Muscle of leg (tissue), 11 donors: ENCODE results near the gene PRRX2. TPM values are rescaled to one million over a fixed set of nuclear protein-coding genes. Genes with fewer than 3 reads are reported as not detected.
A peak's percentile ranks its signal among the peaks of the same experiment; 100 is the strongest.

Source experiments
- DNase-seq: peaks from one replicate; pipeline ENCODE4 v3.0.0; 2013
- H3K27ac ChIP-seq: one replicate; pipeline ENCODE4 v1.5.1; 2013; ENCODE audit warnings: mild to moderate bottlenecking, low read length, control low read depth
- H3K27me3 ChIP-seq: one replicate; pipeline ENCODE4 v1.6.1; 2013; ENCODE audit warnings: low read length; ENCODE audit not compliant: control insufficient read depth, insufficient read depth
- H3K36me3 ChIP-seq: one replicate; pipeline ENCODE4 v1.6.1; 2013; ENCODE audit warnings: low read length; ENCODE audit not compliant: control insufficient read depth, insufficient read depth
- H3K4me1 ChIP-seq: one replicate; pipeline ENCODE4 v1.6.1; 2013; ENCODE audit warnings: low read length; ENCODE audit not compliant: control insufficient read depth, insufficient read depth
- H3K4me3 ChIP-seq: one replicate; pipeline ENCODE4 v1.5.1; 2013; ENCODE audit warnings: low read length, control low read depth
- H3K9me3 ChIP-seq: replicated peaks from 2 replicates; pipeline ENCODE4 v1.6.1; 2013; ENCODE audit warnings: low read depth, low read length; ENCODE audit not compliant: control insufficient read depth
- WGBS: methylation state at CpG from one replicate; pipeline ENCODE4 v1.1.5; 2013; ENCODE audit warnings: missing lambda C conversion rate; ENCODE audit not compliant: insufficient coverage; 5-methylcytosine and 5-hydroxymethylcytosine counted together
- polyA plus RNA-seq, 8 donors: library from polyadenylated mRNA; unstranded; fragments of 120-200 nt; gene quantifications; one replicate each; pipeline versions ENCODE4 v1.2.1 to v1.2.3, GENCODE V29; 2013; ENCODE audit warnings: inconsistent platforms in 1 of 8, low replicate concordance in 1 of 8; ENCODE audit not compliant: insufficient read length in 8 of 8, insufficient read depth in 1 of 8
- total RNA-seq: library from RNA; stranded (reverse); fragments of 120-200 nt; gene quantifications from one replicate; pipeline ENCODE4 v1.2.4, GENCODE V29; 2013

PRRX2 gene
- total and polyA plus RNA-seq, 9 donors: 2.3 to 8.9 (median 4.5) TPM

GRCh38 chr9:129641750-129642585 is 23.5 kb upstream of the PRRX2 start, which contains the start of gene ASB6:
ASB6 (minus strand) TSS chr9:129642151; CDS start chr9:129641999, 152 bp downstream.
- Histone ChIP-seq H3K36me3 (peaks cover 23% of the 10 kb centered on the region), H3K27ac (peak within 1 kb of the TSS; percentile 98), H3K4me3 (peak within 1 kb of the TSS; percentile 96), H3K27me3 (no peaks in the 10 kb centered on the region), H3K4me1 (peaks cover 22% of the 10 kb centered on the region), H3K9me3 (no peaks in the 10 kb centered on the region)
- under 1% methylated on average over 89 of the region's 93 CpGs for WGBS
- peak; percentile 99 for DNase-seq

- WGBS: 69% methylated on average over 5 of the region's 10 CpGs
- H3K4me1 ChIP-seq: peaks cover 28% of the 10 kb centered on the region
Measured at GRCh38 chr9:129643706-129644105, 21.7 kb upstream of the PRRX2 start.

GRCh38 chr9:129644365-129644764 is 21.1 kb upstream of the PRRX2 start:
- Histone ChIP-seq H3K27me3 (no peaks in the 10 kb centered on the region), H3K27ac (no peak overlapping the region), H3K4me3 (no peak overlapping the region), H3K4me1 (peaks cover 30% of the 10 kb centered on the region), H3K36me3 (peaks cover 2% of the 10 kb centered on the region), H3K9me3 (no peaks in the 10 kb centered on the region)
- 50% methylated on average over 8 of the region's 11 CpGs for WGBS
- no peak for DNase-seq

More at GRCh38 chr9:129643706-129644105, 21.7 kb upstream of the PRRX2 start:
- Histone ChIP-seq H3K36me3 (peaks cover 9% of the 10 kb centered on the region), H3K9me3 (no peaks in the 10 kb centered on the region), H3K27ac (no peak overlapping the region), H3K4me3 (no peak overlapping the region), H3K27me3 (no peaks in the 10 kb centered on the region)
- DNase-seq: no peak

DNA sequence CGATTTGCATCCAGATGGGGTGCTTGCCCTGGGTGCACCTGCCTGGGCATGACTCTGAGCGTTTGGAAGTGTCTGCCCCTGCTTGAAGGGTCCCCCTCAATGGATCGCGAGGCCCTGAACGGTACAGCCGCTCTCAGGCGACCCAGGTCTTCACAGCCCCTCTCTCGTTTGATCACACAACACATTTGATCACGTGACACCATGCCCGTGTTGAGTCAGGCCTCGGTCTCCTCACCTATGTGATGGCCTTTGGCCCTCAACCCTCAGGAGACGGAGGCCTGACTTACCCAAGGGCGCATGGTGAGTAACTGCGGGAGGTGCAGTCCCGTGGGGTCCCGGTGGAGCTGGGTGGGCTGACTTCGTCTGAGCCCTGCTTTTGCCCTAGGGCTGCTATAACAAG is 20.5 kb upstream of the PRRX2 start:
- no peak for DNase-seq
- no peaks in the 10 kb centered on the region for H3K27me3 ChIP-seq
- 61% methylated on average over 17 of the region's 17 CpGs for WGBS

GRCh38 chr9:129646252-129646651 is 19.2 kb upstream of the PRRX2 start:
- H3K9me3 ChIP-seq: no peaks in the 10 kb centered on the region
- peaks cover 16% of the 10 kb centered on the region for H3K4me1 ChIP-seq
- 65% methylated on average over 11 of the region's 12 CpGs for WGBS
- H3K4me3 ChIP-seq: no peak overlapping the region
- H3K27me3 ChIP-seq: no peaks in the 10 kb centered on the region
- DNase-seq: no peak
- no peak overlapping the region for H3K27ac ChIP-seq
- no peaks in the 10 kb centered on the region for H3K36me3 ChIP-seq

More for the DNA sequence above, 20.5 kb upstream of the PRRX2 start:
- no peaks in the 10 kb centered on the region for H3K9me3 ChIP-seq
- H3K4me1 ChIP-seq: peaks cover 28% of the 10 kb centered on the region
- H3K4me3 ChIP-seq: no peak overlapping the region
- no peaks in the 10 kb centered on the region for H3K36me3 ChIP-seq
- H3K27ac ChIP-seq: no peak overlapping the region

DNA sequence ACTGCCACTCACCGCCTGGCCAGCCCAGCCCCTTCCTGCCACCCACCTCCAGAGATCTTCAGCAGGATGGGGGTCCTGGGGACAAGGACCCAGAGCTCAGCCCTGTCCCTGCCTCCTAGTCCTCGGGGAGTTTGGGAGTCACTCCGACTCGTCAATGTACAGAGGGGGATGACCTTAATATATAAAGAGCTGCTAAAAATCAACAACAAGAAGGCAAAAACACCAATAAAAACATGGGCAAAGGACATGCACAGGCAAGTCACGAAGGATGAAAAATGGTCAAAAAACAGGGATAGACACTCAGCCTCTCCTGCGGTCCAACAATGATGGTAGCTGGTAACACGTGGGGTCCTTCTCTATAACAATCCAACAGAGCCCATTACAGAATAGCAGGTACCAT is 18.8 kb upstream of the PRRX2 start:
- WGBS: 60% methylated on average over 2 of the region's 7 CpGs
- H3K27me3 ChIP-seq: no peaks in the 10 kb centered on the region
- peaks cover 14% of the 10 kb centered on the region for H3K4me1 ChIP-seq
- H3K27ac ChIP-seq: no peak overlapping the region
- H3K9me3 ChIP-seq: no peaks in the 10 kb centered on the region
- no peak for DNase-seq
- H3K36me3 ChIP-seq: no peaks in the 10 kb centered on the region
- no peak overlapping the region for H3K4me3 ChIP-seq

DNA sequence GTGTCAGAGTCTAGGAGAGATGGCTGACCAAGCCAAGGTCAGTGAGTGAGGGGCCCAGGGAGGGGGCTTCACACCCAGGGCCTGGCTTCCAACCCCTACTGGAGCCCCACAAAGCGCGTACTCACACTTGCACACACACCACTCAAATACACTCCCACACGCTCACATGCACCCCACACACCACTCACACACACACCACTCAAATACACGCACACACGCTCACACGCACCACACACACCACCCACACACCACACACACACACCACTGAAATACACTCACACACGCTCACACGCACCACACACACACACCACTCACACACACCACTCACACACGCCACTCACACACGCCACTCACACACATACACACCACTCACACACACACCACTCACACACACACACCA is 17.8 kb upstream of the PRRX2 start:
- H3K4me3 ChIP-seq: no peak overlapping the region
- H3K9me3 ChIP-seq: no peaks in the 10 kb centered on the region
- H3K27ac ChIP-seq: no peak overlapping the region
- WGBS: 93% methylated on average over 8 of the region's 10 CpGs
- H3K4me1 ChIP-seq: peaks cover 10% of the 10 kb centered on the region
- H3K27me3 ChIP-seq: no peaks in the 10 kb centered on the region
- no peak for DNase-seq
- H3K36me3 ChIP-seq: no peaks in the 10 kb centered on the region

DNA sequence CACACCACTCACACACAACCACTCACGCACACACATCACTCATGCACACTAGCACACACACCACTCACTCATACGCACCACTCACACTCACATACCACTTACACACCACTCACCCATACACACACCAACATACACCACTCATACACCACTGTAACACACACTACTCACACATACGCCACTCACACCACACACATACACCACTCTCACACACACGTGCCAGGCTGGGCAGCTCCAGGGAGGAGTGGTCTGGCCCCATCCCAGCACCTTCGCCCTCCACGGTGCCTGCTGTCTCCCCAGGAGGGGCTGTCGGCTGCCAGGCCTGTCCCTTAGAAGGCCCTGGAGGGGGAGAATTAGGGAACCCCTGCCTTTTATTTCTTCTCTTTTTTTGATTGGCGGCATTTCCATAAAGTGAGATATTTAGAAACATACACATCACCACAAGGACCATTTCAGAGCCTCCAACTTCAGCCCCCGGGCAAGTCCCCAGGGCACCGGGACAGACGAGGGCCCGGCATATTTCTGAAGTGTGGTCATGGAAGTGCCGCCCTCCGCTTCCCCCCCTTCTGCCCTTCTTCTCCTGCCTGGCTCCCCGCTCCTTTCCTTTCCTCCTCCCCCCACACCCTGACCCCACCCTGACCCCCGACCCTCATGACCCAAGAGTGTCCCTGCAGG is 17.2 kb upstream of the PRRX2 start:
- no peaks in the 10 kb centered on the region for H3K27me3 ChIP-seq
- H3K9me3 ChIP-seq: no peaks in the 10 kb centered on the region
- no peak overlapping the region for H3K27ac ChIP-seq
- peaks cover 10% of the 10 kb centered on the region for H3K4me1 ChIP-seq
- no peak for DNase-seq
- 87% methylated on average over 3 of the region's 16 CpGs for WGBS
- H3K36me3 ChIP-seq: no peaks in the 10 kb centered on the region
- no peak overlapping the region for H3K4me3 ChIP-seq

GRCh38 chr9:129648764-129649115 is 16.7 kb upstream of the PRRX2 start:
- no peak overlapping the region for H3K4me3 ChIP-seq
- H3K27ac ChIP-seq: no peak overlapping the region
- no peaks in the 10 kb centered on the region for H3K9me3 ChIP-seq
- no peaks in the 10 kb centered on the region for H3K27me3 ChIP-seq
- DNase-seq: no peak
- 47% methylated on average over 5 of the region's 10 CpGs for WGBS
- no peaks in the 10 kb centered on the region for H3K36me3 ChIP-seq
- peaks cover 10% of the 10 kb centered on the region for H3K4me1 ChIP-seq
